Activated CD8-positive, alpha-beta memory T cell treated with anti-CD3 and anti-CD28 coated beads, Interleukin-2, amount 50 U/mL, for 1 hour (primary cell): Measurements from ENCODE around the gene LBP.
"Not testable (repeated sequence)": the region's sequence is repeated elsewhere in the genome, so short reads cannot be mapped to it uniquely, and the experiment has no call there.

Experiments
- DNase-seq: peaks from one replicate; pipeline ENCODE4 v3.0.0-alpha.2; 2020; ENCODE audit errors: extremely low read depth

Gene LBP

DNA sequence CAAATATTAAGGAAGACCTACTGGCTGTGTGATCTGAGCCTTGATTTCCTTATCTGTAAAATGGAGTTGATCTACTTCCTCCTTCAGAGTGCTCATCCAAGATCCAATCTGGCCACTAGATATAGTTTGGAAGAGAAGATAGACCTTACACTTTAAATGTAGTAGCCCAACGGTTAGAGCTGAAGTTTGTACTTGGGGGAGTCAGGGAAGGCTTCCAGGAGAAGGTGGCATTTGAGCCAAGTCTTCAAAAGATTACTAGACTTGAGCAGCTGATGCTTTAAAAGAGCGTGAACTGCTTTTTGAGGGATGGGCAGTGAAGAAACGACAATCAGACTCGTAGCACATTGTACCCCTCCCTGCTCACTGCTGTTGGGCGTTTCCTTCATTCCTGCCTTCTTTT lies 3.6 kb downstream of the LBP start:
- DNase-seq = no peak

DNA sequence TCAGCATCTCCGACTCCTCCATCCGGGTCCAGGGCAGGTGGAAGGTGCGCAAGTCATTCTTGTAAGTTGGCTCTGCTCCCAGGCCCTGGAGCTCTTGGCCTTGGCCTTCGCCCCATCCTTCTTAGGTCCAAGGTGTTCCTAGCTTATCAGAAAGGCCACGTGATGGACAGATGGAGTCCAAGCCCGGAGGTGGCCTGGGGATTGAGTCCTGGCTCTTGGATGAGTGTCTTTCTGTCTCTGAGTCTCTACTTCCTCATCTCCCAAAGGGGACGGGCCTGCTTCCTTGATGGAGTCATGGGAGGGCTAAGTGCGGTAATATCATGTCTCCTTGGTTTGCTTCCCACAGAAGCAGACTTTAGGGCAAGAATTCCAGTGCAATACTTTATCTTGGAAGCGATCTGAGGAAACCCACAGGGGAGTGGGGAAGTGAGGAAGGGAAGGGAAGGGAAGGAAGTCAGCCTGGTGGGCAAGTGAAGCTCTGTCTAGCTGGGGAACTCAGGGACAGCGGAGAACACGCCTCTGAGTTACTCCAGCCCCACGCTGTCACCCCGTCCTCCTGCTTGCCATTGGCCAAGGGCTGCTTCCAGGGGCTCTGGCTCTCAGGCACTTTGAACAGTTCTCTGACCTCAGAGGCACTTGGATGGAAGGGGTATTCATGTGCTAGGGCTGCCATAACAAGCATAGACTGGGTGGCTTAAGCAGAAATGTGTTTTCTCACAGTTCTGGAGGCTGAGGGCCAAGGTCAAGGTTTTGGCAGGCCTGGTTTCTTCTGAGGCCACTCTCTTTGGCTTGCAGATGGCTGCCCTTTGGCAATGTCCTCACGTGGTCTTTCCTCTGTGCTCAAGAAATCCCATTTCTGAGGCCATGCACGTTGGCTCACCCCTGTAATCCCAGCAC lies 4.8 kb downstream of the LBP start:
- no peak for DNase-seq

DNA sequence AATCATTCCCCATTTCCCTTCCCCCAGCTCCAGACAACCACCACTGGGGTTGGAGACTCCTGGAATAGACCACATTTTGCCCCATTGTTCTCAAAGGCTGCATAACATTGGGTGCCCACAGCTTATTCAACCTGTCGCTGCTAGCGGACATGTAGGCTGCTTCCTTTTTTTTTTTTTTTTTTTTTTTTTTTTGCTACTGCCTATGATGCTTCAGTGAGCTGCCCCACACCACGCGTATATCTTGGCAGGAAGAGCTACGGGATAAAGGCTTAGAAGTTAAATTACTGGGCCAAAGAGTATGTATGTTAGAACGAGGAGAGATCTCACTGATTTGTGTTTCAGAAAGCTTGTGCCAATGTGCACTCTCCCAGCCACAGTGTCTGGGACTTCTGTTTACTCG lies 7.0 kb downstream of the LBP start:
- no peak for DNase-seq

DNA sequence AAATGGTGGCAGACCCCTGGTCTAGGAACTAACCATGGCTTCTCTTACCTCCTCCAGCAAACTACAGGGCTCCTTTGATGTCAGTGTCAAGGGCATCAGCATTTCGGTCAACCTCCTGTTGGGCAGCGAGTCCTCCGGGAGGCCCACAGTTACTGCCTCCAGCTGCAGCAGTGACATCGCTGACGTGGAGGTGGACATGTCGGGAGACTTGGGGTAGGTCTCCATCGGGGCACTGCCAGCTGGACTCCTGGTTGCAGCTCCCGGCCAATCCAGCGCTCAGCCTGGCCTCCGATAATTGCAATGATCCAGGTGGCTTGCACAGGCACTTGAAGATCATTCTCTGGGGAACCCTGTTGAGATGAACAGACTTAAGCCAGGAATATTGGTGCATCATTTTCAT lies 7.9 kb downstream of the LBP start:
- no peak for DNase-seq

DNA sequence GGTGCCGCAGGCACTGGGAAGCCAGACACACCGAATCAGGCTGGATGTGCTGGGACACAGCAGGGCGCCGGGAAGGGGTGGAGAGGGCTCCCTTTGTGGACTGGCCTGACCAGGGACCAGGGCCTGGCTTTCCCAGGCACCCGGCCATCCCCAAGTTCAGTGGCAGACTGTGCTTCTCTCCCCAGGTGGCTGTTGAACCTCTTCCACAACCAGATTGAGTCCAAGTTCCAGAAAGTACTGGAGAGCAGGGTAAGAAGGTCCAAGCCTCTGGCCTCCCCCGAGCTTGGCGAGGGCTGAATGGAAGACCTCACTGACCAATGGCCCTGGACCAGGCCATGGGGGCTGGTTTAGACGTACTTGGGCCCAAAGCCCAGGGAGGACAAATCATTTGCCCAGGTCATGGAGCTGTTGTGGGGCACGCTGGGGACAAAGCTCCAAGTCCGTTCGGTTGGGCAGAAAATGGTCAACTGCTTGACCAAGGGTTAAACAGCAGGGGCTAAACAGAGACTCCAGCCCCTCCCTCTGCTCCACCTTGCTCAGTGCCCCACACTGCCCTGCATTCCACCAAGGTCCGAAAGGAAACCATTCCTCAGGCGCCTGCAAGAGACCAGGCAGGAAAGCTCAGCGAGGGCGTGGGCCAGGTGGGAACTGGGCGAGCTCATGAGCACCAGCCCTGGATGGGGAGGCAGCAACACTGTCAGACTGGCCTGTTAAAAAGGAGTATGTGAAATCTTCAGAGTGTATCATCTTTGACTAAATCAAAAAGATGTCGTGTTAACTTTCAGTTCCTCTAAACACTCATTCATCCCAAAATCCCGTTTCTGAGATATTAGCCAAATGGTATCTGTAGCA lies 9.1 kb downstream of the LBP start:
- no peak for DNase-seq

DNA sequence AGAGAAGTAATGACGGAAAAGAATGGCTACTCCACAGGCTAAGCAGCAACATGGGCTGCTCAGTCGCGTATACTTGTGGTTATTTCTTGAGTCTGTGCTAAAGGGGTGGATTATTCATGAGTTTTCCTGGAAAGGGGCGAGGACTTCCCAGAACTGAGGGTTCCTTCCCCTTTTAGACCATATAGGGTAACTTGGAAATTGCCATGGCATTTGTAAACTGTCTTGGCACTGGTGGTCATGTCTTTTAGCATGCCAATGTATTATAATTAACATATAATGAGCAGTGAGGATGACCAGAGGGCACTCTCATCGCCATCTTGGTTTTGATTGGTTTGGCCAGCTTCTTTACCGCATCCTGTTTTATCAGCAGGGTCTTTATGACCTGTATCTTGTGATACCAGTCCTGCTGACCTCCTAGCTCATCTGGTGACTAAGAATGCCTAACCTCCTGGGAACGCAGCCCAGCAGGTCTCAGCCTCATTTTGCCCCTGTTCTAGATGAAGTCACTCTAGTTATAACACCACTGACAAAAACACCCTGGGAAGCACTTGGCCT lies 11.4 kb downstream of the LBP start:
- DNase-seq = no peak

DNA sequence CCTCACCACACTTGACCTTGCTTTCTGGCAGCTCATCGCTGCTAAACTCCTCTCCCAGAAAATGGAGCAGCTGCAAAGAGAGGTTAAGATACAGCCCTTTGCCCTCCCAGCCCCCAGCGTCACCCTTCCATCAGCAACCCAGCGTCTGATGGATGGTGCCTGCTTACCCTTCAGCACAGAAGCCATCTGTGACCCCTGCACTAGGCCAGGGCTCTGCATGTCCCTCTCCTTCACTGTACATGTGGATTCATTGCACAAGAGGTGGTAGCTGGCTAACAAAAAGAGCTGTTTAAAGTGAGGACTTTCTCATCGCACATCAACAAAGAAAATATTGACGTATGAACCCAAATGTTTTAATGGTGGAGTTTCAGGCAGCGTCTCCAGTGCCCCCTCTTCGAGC lies 12.3 kb downstream of the LBP start:
- no peak for DNase-seq

DNA sequence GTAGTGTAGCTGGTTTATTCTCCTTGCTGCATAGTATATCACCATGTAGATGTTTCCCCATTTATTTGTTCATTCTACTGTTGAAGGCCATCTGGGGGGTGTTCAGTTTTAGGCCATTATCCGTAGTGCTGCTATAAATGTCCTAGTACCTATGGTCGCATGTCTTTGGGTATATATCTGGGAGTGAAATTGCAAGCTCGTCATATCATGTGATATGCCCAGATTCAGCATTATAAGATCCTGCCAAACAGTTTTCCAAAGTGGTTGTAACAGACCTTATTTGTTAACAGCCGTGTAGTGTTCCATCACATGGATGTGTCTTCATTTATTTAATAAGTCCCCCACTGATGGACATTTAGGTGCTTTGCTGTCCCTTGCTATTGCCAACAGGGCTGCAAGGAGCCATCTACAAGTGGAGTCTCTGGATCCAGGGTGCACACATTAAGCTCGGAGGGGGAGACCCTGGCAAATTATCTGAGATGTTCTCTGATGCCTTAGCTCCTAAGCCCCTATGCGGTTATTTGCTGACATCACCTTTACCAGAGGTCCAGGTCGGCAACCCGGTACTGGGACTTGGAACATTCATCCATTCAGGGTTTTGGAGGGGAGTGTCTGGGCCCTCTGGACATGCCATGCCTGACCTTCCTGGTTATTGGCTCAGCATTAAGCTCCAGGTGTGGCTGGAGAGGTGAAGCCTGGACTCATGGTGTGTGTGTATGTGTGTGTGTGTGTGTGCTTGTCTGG lies 16.9 kb downstream of the LBP start:
- no peak for DNase-seq

DNA sequence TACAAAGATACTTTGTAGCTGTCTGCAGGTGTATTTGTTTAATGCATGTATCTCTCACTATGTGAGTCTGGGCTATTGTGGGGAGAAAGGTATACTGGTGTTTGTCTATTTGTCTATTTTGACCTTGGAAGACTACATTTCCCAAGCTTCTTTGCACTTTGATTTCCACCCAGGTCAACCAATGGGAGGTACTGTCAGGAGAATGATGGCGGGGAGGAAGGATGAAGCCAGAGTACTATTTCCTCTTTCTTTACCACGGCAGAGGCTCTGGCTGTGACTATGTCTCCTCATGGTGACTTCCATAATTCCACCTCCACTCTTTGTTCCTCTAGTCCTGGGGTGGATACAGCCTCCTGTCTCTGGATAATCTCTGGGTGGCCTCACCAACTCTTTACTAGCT lies 23.1 kb downstream of the LBP start:
- no peak for DNase-seq

DNA sequence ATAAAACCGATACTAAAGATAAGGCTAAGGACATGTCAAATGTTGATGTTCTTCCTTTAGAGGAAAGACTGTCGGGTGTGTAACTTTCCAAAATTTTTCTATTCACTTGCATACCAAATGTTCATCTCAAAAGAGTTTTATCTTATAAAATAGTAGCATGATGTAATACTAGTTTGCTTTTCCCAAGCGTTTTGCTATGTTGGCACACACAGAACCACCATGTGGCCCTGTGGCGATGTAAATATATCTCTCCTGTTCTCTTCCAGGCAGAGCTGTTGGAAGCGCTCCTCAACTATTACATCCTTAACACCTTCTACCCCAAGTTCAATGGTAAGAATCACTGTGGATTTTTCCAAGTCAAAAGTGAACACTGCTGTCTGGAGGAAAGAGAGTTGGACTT lies 26.5 kb downstream of the LBP start:
- no peak for DNase-seq

DNA sequence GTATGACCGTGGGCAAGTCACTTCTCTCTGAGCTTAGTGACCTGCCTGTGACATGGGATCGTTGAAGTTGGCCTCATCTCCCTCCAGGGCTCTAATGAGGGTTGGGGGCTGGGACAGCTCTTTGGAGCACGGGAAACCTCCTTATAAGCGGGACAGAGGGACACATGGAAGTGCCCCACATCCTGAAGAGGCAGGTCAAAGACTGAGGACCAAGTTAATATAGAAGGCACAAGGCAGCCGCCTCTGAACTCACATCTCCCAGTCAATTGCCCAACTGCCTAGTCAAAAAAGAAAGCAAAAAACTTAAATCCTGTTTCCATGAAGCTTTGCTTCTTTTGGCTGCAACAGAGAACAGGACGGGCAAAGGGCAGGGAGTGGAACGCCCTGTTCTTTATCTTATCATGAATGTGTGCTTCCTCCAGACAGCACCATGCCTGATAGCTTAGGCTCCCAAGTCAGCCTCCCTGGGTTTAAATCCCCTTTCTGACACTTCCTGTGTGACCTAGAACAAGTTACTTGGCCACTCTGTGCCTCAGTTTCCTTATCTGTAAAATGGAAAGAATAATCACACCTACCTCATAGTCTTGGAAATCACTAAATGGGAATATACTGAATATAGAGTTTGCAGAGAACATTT lies 27.1 kb downstream of the LBP start:
- DNase-seq = no peak

DNA sequence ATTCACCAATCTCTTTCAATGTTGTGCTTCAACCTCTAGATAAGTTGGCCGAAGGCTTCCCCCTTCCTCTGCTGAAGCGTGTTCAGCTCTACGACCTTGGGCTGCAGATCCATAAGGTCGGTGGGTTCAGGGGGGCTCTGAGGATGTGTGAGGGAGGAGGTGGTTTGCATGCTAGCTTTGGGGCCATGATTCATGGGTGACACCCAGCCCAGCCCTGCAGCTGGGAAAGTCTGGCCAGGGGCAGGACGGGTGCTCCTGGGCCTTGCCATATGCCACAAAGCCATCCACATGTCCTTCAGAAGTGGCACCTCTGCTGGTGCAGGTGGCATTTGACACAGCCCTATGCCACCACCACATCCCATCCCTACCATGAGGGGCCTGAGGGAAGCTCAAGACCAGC lies 27.6 kb downstream of the LBP start:
- no peak for DNase-seq

DNA sequence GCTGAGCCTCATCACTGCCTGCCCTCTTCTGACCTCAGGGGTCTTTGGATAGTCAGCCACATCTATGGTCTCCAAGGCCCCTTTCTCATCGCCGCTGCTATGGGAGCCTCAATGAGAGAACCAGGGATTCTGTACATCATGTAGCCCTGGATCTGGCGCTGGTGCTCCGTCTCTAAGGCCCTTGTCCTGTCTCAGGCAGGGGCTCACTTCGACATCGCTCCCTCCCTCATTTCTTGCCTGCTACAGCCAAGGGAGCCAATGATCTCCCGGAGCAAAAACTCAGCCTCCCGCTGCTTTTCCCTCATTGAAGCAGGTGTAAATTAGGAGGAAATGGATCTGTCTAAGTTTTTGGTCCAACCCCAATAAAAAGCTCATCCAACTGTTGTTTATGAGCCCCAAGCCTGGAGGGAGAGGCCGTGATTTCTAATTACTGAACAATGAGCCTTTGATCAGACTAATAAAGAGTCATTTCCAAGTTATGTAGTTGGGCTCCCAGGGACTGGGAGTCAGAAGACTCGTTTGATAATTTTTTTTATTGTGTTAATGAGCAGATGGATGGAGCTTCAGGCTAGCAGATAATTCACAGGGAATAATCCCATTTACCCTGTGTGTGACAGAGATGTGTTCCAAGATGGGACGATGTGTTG lies 30.9 kb downstream of the LBP start:
- DNase-seq = no peak

DNA sequence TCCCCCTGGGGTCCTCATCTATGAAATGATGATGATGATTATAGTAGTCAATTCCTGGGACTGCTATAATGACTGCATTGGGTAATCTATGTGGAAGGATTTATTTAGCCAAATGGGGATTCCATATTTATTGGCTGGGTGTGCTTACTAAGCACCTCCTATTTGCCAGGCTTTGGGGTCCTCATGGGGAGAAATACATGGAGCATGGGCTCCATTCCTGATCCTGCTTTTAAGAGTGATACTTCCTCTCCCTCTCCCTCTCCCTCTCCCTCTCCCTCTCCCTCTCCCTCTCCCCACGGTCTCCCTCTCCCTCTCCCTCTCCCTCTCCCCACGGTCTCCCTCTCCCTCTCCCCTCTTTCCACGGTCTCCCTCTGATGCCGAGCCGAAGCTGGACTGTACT lies 31.6 kb downstream of the LBP start:
- DNase-seq = not testable (repeated sequence)

DNA sequence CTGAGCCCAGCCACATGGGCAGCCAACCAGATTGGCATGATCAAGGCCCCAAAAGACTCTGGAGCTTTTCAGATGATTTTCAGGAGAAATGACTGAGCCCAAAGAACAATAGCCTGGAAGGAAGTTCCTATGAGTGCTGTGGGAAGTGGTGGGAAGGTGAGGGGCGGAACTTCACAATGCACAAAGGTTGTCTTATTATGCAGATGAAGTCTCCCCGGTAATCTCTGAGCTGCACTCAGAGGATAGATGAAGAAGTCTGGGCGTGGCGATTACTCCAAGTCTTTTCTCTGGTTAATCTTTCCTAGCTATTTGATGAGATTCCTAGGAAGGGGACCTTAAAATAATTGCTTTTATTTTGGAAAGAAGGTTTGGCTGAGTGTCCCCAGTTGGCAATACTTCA lies 36.9 kb downstream of the LBP start:
- DNase-seq = no peak

DNA sequence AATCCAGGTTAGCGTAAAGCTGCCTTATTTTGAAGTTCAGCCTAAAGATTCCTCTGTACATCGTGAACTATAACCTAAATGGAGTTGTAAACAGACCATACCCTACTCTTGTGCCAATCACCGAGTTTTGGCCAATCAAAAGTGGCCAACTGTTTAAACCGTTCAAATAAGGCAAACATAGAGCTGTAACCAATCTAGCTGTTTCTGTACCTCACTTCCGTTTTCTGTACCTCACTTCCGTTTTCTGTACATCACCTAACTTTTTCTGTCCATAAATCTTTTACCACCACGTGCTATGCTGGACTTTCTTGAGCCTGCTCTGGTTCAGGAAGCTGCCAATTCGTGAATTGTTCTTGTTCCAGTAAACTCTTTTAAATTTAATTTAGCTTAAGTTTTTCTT lies 39.7 kb downstream of the LBP start:
- no peak for DNase-seq

DNA sequence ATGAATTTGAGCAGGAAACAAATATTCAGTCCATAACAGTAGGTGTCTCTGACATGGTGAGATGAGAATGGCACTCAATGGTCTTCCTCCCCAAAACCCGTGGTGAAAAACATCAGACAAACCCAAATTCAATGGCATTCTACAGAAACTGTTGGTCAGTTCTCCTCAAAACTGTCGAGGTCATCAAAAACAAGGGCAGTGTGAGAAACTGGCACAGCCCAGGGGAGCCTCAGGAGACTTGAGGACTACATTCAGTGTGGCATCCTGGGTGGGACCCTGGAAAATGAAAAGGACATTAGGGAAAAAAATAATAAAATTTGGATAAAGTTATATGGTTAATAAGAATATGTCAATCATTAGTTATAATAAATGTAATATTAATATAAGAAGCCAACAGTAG lies 40.6 kb downstream of the LBP start:
- DNase-seq = no peak

DNA sequence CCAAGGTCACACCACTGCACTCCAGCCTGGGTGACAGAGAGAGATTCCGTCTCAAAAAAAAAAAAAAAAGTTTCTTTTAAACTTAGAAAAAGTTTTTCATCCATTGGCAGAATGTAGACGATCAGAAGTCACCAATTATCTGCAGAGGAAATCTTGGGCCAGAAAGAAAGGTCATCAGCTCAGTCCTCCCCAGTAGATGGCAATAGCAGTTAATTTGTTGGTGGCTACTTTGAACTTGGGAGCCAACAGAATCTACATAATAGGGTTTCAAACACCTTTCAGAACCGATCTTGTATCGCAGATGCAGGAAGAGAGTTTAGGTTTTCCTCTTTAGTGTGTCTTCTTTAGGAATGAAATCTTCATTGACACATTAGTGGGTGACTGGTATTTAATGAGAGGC lies 41.7 kb downstream of the LBP start:
- DNase-seq = no peak

DNA sequence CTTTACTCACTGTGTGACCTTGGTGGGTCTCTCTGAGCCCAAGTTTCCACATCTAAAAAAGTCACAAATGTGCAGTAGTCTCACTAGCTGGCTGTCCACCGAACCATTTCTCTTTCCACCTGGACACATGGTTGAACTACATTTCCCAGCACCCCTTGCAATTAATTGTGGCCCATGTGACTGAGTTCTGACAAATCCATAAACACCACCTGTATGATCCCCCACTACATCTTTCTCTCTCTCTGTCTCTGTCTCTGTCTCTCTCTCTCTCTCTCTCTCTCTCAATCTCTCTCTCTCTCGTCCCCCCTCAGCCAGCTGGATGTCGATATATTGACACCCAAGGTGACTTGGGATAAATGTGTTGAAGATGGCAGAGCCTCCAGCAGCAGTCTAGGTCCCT lies 46.1 kb downstream of the LBP start:
- no peak for DNase-seq

DNA sequence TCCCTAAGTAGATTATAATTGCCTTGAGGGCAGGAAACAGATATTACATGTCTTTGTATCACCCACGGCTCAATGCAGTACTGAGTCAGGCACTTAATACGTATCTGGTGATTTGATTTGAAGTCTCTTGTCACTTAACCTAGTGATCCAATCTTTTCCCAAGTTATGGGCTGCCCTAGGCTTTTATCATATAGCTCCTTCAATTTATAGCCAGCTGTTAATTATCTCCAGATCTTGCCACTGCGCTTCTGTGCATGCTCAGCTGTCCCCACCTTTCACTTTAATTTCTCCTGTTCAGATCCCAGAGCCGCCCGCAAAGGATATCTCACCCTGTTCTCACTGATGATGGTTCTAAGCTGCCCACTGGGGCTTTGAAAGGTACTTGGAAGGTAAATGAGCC lies 47.0 kb downstream of the LBP start:
- DNase-seq = no peak

DNA sequence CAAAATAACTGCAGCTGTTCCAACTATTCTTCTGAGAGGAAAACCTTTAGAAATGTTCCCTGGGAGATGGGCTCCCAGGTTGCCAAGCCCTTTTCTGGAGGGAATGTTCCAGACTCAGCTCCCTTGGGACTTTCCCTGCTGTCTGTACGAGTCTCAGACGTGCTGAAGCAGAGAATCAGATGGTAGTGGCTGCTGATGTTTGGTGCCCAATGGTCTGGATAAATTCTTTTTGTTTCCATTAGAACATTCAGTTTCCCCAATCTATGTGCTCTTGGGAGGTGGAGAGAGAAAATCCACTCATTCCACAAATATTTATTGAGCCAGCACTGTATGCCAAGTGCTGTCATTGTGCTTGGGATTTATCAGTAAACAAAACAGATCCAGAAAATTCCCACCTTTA lies 48.9 kb downstream of the LBP start:
- no peak for DNase-seq
